ENCODE measurements around the gene F10. TPM values are rescaled to one million over a fixed set of nuclear protein-coding genes. Genes with fewer than 3 reads are reported as not detected.

F10 gene
- polyA plus RNA-seq, 1 donor from 2014 or later, result not detected

DNA sequence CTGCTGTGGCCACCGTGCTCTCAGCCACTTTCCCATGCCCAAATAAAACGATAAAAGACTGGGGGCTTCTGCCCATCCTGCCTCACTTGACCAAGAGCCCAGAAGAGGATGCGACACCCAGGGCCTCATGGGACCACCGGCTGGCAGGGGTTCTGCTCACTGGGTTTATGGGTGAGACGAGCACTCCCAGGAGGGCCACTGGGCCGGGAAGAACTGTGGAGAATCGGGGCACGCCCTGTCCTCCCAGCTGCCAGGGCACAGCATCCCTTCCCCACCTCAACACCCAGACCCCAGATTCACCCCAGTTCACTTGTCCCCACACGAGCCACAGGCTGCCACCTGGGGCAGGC lies 4.7 kb upstream of the F10 start:
- no peaks in the 10 kb centered on the region for H4K20me1 ChIP-seq (ENCODE audit: insufficient read depth)
- H3K27ac ChIP-seq (ENCODE audit: low read length), result no peak overlapping the region
- no peaks in the 10 kb centered on the region for H3K79me2 ChIP-seq (replicated peaks; ENCODE audit: insufficient read depth, low read length)
- no peak overlapping the region for H3K4me2 ChIP-seq (ENCODE audit: low read length)
- no peaks in the 10 kb centered on the region for H3K9me3 ChIP-seq (ENCODE audit: low read length)
- H3K27me3 ChIP-seq (ENCODE audit: insufficient read depth, low read depth, low read length), result no peaks in the 10 kb centered on the region
- H3K36me3 ChIP-seq (ENCODE audit: insufficient read depth, low read length), result no peaks in the 10 kb centered on the region
- H3K4me3 ChIP-seq (ENCODE audit: low read length), result no peak overlapping the region
- TF ChIP-seq EZH2 (IDR thresholded peaks at IDR 0.05; ENCODE audit: borderline replicate concordance, insufficient read depth, low read length, poor library complexity, severe bottlenecking), result no peak
- TF ChIP-seq SMC3 (conservative IDR thresholded peaks at IDR 0.05; ENCODE audit: poor library complexity), result no peak
- TF ChIP-seq RAD21 (conservative IDR thresholded peaks at IDR 0.05), result no peak
- no peak for TF ChIP-seq EP300 (conservative IDR thresholded peaks at IDR 0.05; ENCODE audit: poor library complexity, severe bottlenecking)
- no peak for TF ChIP-seq MXI1 (conservative IDR thresholded peaks at IDR 0.05; ENCODE audit: poor library complexity, severe bottlenecking)
- TF ChIP-seq POLR2AphosphoS5 (IDR thresholded peaks at IDR 0.05), result no peak
- TF ChIP-seq, protein P1, sequence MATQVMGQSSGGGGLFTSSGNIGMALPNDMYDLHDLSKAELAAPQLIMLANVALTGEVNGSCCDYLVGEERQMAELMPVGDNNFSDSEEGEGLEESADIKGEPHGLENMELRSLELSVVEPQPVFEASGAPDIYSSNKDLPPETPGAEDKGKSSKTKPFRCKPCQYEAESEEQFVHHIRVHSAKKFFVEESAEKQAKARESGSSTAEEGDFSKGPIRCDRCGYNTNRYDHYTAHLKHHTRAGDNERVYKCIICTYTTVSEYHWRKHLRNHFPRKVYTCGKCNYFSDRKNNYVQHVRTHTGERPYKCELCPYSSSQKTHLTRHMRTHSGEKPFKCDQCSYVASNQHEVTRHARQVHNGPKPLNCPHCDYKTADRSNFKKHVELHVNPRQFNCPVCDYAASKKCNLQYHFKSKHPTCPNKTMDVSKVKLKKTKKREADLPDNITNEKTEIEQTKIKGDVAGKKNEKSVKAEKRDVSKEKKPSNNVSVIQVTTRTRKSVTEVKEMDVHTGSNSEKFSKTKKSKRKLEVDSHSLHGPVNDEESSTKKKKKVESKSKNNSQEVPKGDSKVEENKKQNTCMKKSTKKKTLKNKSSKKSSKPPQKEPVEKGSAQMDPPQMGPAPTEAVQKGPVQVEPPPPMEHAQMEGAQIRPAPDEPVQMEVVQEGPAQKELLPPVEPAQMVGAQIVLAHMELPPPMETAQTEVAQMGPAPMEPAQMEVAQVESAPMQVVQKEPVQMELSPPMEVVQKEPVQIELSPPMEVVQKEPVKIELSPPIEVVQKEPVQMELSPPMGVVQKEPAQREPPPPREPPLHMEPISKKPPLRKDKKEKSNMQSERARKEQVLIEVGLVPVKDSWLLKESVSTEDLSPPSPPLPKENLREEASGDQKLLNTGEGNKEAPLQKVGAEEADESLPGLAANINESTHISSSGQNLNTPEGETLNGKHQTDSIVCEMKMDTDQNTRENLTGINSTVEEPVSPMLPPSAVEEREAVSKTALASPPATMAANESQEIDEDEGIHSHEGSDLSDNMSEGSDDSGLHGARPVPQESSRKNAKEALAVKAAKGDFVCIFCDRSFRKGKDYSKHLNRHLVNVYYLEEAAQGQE (IDR thresholded peaks at IDR 0.05; ENCODE audit: borderline replicate concordance), result no peak
- TF ChIP-seq, protein P2, sequence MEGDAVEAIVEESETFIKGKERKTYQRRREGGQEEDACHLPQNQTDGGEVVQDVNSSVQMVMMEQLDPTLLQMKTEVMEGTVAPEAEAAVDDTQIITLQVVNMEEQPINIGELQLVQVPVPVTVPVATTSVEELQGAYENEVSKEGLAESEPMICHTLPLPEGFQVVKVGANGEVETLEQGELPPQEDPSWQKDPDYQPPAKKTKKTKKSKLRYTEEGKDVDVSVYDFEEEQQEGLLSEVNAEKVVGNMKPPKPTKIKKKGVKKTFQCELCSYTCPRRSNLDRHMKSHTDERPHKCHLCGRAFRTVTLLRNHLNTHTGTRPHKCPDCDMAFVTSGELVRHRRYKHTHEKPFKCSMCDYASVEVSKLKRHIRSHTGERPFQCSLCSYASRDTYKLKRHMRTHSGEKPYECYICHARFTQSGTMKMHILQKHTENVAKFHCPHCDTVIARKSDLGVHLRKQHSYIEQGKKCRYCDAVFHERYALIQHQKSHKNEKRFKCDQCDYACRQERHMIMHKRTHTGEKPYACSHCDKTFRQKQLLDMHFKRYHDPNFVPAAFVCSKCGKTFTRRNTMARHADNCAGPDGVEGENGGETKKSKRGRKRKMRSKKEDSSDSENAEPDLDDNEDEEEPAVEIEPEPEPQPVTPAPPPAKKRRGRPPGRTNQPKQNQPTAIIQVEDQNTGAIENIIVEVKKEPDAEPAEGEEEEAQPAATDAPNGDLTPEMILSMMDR (IDR thresholded peaks at IDR 0.05; ENCODE audit: poor library complexity, severe bottlenecking), result no peak
- TF ChIP-seq TAF1 (IDR thresholded peaks at IDR 0.05; ENCODE audit: low read depth), result no peak
- H3F3A ChIP-seq (ENCODE audit: insufficient read depth, low read length, poor library complexity, severe bottlenecking), result no peaks in the 10 kb centered on the region
- no peak overlapping the region for H2AFZ ChIP-seq (ENCODE audit: low read depth, low read length)
- H3K9me2 ChIP-seq (ENCODE audit: insufficient read depth, low read length), result no peaks in the 10 kb centered on the region
- no peak overlapping the region for H3K9ac ChIP-seq (ENCODE audit: low read length)

DNA sequence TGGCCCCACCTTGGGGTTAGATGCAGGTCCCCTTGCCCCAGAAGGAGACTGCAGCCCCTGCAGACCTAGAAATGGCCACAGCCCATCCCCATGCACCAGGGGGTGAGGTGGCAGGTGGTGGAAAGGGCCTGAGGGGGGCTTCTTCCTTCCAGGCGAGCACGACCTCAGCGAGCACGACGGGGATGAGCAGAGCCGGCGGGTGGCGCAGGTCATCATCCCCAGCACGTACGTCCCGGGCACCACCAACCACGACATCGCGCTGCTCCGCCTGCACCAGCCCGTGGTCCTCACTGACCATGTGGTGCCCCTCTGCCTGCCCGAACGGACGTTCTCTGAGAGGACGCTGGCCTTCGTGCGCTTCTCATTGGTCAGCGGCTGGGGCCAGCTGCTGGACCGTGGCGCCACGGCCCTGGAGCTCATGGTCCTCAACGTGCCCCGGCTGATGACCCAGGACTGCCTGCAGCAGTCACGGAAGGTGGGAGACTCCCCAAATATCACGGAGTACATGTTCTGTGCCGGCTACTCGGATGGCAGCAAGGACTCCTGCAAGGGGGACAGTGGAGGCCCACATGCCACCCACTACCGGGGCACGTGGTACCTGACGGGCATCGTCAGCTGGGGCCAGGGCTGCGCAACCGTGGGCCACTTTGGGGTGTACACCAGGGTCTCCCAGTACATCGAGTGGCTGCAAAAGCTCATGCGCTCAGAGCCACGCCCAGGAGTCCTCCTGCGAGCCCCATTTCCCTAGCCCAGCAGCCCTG lies 4.2 kb upstream of the F10 start:
- no peaks in the 10 kb centered on the region for H3K79me2 ChIP-seq (replicated peaks; ENCODE audit: insufficient read depth, low read length)
- no peaks in the 10 kb centered on the region for H4K20me1 ChIP-seq (ENCODE audit: insufficient read depth)
- H3K9me2 ChIP-seq (ENCODE audit: insufficient read depth, low read length), result no peaks in the 10 kb centered on the region
- no peak overlapping the region for H2AFZ ChIP-seq (ENCODE audit: low read depth, low read length)
- H3K27me3 ChIP-seq (ENCODE audit: insufficient read depth, low read depth, low read length), result no peaks in the 10 kb centered on the region
- no peak overlapping the region for H3K9ac ChIP-seq (ENCODE audit: low read length)
- H3K36me3 ChIP-seq (ENCODE audit: insufficient read depth, low read length), result no peaks in the 10 kb centered on the region
- no peak overlapping the region for H3K27ac ChIP-seq (ENCODE audit: low read length)
- H3K9me3 ChIP-seq (ENCODE audit: low read length), result no peaks in the 10 kb centered on the region
- H3K4me3 ChIP-seq (ENCODE audit: low read length), result no peak overlapping the region
- H3F3A ChIP-seq (ENCODE audit: insufficient read depth, low read length, poor library complexity, severe bottlenecking), result no peaks in the 10 kb centered on the region
- H3K4me2 ChIP-seq (ENCODE audit: low read length), result no peak overlapping the region
- TF ChIP-seq EZH2 (IDR thresholded peaks at IDR 0.05; ENCODE audit: borderline replicate concordance, insufficient read depth, low read length, poor library complexity, severe bottlenecking) (no peak), POLR2AphosphoS5 (IDR thresholded peaks at IDR 0.05) (no peak), EP300 (conservative IDR thresholded peaks at IDR 0.05; ENCODE audit: poor library complexity, severe bottlenecking) (no peak), RAD21 (conservative IDR thresholded peaks at IDR 0.05) (no peak), MXI1 (conservative IDR thresholded peaks at IDR 0.05; ENCODE audit: poor library complexity, severe bottlenecking) (no peak), TAF1 (IDR thresholded peaks at IDR 0.05; ENCODE audit: low read depth) (no peak), SMC3 (conservative IDR thresholded peaks at IDR 0.05; ENCODE audit: poor library complexity) (no peak)
- TF ChIP-seq, protein P1 (IDR thresholded peaks at IDR 0.05; ENCODE audit: borderline replicate concordance), result no peak
- TF ChIP-seq, protein P2 (IDR thresholded peaks at IDR 0.05; ENCODE audit: poor library complexity, severe bottlenecking), result no peak

All from neural cell (in vitro differentiated cells).